RWPE1 (cell line): ENCODE data around the gene CPNE8.

ENCODE experiments used
- CTCF ChIA-PET: fragments of 350-600 bp; sonication (Branson Sonifier 250); formaldehyde crosslinking; extraction: SDS; loops from one replicate; lab custom pipeline; 2021; lab: Yijun Ruan, JAX
- POLR2A ChIA-PET: fragments of 400-600 bp; formaldehyde crosslinking; extraction: SDS; loops from one replicate; lab custom pipeline; 2020; ENCODE audit warnings: antibody characterized with exemption; ENCODE audit not compliant: low non-redundant PET; lab: Yijun Ruan, JAX
- DNase-seq: peaks from one replicate; pipeline ENCODE4 v3.0.0; 2012; ENCODE audit warnings: low spot score
- H3K27ac ChIP-seq: fragments of 450-650 bp; 2 replicates; pipeline ENCODE4 v1.5.1; 2017
- CTCF ChIP-seq: fragments of 450-650 bp; conservative IDR thresholded peaks from 2 replicates; pipeline ENCODE4 v1.5.1; 2017; ENCODE audit warnings: low read depth, mild to moderate bottlenecking

The CPNE8 gene

GRCh38 chr12:38666425-38666824 lies 239.0 kb downstream of the CPNE8 start:
- no peak for TF ChIP-seq CTCF
- ChIA-PET POLR2A (no interaction called here), CTCF (interaction anchor here (0.6 kb wide), 1 partner anchor 412 kb away, joined by 3 read pairs; no protein-coding TSS in a partner anchor)
- no peak overlapping the region for H3K27ac ChIP-seq
- DNase-seq = no peak

GRCh38 chr12:38664661-38665269 lies 240.6 kb downstream of the CPNE8 start:
- no peak overlapping the region for H3K27ac ChIP-seq
- DNase-seq = peak; percentile 5
- peak; percentile 64 for TF ChIP-seq CTCF
- ChIA-PET POLR2A (no interaction called here), CTCF (interaction anchor here (0.5 to 0.8 kb wide), 4 partner anchors 12 to 242 kb away, joined by 3 to 7 read pairs (median 4); no protein-coding TSS in a partner anchor)

- TF ChIP-seq CTCF = no peak
- DNase-seq = no peak
- ChIA-PET POLR2A (no interaction called here), CTCF (interaction anchor here (0.6 kb wide), 1 partner anchor 123 kb away, joined by 3 read pairs; no protein-coding TSS in a partner anchor)
- H3K27ac ChIP-seq = no peak overlapping the region
These were observed 242.6 kb downstream of the CPNE8 start for GRCh38 chr12:38662829-38663228.

GRCh38 chr12:38653650-38654049 lies 251.7 kb downstream of the CPNE8 start:
- CTCF ChIA-PET = no interaction called here
- no peak overlapping the region for H3K27ac ChIP-seq
- POLR2A ChIA-PET = no interaction called here
- no peak for TF ChIP-seq CTCF
- no peak for DNase-seq

GRCh38 chr12:38648813-38649212 lies 256.6 kb downstream of the CPNE8 start:
- H3K27ac ChIP-seq = no peak overlapping the region
- CTCF ChIA-PET = no interaction called here
- DNase-seq = no peak
- TF ChIP-seq CTCF = no peak
- POLR2A ChIA-PET = no interaction called here

- no peak overlapping the region for H3K27ac ChIP-seq
- POLR2A ChIA-PET = no interaction called here
These were observed 259.2 kb downstream of the CPNE8 start for GRCh38 chr12:38646146-38646545.

More at GRCh38 chr12:38646146-38646545, 259.2 kb downstream of the CPNE8 start:
- no peak for DNase-seq
- CTCF ChIA-PET = interaction anchor here (0.6 kb wide), 1 partner anchor 65 kb away, joined by 3 read pairs; no protein-coding TSS in a partner anchor
- no peak for TF ChIP-seq CTCF
